Measurements from ENCODE around the gene NAA25.
"Not testable (repeated sequence)": the region's sequence is repeated elsewhere in the genome, so short reads cannot be mapped to it uniquely, and the experiment has no call there.

Gene NAA25

DNA sequence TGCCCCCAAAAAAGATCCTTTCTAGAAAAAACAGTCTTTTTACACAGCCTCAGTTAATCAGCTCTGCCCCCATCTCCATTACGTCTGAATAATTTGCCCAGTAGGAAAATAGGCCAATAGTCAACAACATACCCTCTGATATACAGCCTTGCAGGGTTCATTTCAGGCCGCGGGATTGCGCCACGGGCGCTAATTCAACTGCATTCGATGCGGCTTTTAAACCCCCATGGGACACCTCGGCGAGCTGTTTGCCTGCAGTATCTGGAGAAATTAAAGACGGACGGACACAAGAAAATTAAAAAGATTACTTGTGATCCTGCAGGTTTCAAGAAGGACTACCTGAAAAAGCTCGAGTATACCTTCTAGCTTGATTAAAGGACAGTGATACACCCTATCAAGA, 59.2 kb downstream of the NAA25 start:
- DNase-seq = no peak

DNA sequence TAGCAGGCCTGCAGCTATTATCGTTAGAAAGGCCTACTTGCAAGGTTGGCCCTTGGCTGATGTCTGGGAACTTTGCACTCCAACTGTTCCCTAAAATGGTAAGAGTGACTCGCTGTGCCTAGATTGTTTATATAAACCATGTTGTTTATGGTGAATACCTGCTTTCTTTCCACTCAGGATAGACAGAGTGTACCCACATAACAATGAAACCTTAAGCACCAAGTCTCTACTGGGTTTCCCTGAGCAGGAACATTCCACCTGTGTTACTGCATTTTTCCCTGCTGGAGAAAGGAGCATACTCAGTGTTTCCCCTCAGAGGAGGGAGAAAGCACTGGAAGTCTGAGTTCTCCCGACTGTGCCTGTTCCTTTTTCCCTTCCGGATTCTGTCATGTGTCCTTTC, 62.6 kb downstream of the NAA25 start:
- no peak for DNase-seq

DNA sequence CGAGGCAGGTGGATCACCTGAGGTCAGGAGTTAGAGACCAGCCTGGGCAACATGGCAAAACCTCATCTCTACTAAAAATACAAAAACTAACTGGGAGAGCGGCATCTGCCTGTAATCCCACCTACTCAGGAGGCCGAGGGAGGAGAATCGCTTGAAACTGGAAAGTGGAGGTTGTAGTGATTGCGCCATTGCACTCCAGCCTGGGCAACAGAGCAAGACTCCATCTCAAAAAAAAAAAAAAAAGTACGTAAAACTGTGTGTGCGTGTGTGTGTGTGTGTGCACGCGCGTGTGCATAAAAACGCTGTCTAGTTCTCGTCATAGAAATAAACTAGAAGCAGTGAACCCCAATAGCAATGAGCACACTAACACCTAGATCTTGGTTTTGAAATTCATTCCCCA, 72.0 kb downstream of the NAA25 start:
- DNase-seq = not testable (repeated sequence)

DNA sequence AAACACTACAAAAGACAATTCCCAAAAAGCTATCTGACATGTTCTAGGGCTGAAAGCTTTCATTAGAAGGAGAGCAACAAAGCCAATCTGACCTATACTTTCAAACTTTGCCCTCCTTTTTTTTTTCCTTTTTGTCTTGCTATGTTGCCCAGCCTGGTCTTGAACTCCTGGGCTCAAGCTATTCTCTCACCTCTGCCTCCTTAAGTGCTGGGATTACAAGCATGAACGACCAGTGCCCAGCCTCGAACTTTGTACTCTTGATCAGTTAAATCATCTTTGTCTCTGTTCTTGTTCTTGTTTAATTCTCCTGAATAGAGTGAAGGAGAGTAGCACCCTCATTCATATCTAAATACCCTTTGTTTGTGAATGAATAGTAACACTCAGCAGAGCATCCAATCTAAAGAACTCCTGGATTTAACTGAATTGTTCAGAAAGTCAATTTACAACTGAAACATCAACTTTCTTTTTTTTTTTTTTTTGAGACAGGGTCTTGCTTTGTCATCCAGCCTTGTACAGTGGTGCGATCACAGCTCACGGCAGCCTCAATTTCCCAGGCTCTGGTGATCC, 73.3 kb downstream of the NAA25 start:
- no peak for DNase-seq

DNA sequence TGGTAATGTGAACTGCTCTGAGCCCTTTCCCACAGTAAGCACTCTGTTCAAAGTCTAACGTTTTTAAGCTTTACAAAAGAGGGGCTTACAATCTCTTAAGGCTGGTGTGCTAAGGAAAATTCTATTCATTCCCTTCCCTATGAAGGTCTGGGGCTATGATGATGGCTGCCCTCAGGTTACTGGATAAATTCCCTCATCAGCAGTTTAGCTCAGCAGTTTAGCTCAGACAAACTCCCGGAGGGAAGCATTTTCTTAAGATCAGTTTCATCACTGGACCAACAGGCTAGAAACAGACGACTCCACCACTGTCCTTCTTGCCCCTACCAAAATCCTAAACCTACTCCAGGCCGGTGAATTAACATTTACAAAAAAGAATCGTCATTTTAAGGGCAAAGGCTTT, 76.3 kb downstream of the NAA25 start:
- no peak for DNase-seq

DNA sequence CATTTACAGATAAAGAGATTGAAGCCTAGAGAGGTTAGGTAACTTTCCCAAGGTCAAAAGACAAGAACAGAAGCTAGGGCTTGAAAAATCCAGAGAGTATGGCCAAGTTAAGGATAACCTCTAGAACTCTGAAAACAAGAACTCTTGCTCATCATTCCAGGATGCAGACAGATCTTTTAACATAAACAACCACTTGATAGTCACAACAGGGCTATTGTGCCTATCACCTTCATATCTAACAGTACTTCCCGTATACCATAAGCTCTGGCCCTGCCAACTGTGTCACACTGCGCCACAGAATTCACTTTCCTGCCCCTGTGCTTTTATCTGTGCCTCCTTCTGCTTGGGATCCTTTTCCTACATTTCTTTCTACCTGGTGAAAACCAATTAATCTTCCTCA, 77.1 kb downstream of the NAA25 start:
- no peak for DNase-seq

DNA sequence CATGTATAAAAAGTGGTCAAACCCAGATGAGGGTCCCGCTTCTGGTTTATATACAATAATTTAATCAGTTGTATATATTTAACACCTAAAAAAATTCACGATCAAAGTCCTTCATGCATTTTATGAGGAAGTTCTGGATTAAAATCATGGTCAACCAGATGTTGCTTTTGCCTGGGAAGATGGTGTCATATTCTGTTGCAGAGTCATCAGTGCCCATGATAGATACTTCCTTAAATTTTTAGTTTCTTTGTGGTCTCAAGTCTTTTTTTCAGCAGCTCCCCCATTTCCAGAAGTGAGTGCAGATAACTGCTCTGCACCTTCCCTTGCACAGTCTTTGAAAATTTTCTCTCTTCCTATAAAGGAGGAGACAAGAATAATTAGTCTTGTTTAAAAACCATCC, 79.3 kb downstream of the NAA25 start:
- DNase-seq = no peak

DNA sequence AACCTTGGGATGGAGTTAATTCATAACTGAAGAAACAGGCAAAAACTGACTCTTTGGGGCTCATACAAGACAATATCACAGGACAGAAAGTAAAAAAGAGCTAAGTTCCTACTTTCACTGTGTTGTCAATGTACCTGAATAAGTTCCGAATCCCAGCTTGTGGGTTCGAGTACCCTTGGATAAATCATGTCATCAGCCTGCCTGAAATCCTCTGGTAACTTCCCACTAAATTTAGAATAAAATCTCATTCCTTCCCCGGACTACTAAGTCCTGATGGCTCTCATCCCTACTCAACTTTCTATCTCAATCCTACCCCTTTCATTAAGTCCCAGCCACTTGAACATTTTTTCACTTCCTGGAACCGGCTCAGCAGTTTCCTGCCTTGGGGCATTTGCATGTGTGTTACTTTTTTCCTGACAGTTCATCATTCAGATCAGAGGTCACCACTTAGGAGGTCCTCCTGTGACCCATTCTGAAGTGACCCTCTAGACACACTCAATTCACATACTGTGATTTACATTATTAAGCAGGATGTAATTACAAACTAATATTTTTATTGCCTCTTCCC, 82.7 kb downstream of the NAA25 start:
- peak in 1 of 2 donors; percentile 10 for DNase-seq

DNA sequence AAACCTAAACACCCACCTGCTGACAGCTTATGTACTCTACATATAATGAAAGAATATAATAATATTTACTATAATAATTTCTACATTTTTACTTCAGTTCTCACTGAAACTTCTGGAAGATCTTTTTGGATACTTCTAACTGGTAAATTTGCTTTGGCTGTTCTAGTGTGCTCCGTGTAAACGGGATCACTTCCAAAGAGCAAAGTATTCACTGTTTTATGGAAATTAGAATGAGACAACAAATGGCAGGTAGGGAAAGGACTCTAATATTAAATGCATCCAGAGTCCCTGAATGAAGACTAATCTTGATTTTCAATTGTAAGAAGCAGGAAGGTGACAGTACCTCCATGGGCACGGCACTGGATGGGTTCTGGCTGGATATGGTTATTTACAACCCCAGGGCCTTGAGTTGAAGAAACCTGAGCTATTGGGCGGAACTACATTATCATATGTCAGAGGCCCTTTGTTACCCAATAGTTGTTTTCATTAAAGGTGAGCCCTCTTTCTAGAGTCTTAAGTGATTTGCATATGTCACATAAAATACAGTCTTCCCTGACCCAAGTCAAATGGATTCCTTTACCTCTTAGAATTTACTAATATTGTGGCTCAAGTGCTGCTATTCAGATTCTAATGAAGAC, 84.7 kb downstream of the NAA25 start:
- no peak for DNase-seq

DNA sequence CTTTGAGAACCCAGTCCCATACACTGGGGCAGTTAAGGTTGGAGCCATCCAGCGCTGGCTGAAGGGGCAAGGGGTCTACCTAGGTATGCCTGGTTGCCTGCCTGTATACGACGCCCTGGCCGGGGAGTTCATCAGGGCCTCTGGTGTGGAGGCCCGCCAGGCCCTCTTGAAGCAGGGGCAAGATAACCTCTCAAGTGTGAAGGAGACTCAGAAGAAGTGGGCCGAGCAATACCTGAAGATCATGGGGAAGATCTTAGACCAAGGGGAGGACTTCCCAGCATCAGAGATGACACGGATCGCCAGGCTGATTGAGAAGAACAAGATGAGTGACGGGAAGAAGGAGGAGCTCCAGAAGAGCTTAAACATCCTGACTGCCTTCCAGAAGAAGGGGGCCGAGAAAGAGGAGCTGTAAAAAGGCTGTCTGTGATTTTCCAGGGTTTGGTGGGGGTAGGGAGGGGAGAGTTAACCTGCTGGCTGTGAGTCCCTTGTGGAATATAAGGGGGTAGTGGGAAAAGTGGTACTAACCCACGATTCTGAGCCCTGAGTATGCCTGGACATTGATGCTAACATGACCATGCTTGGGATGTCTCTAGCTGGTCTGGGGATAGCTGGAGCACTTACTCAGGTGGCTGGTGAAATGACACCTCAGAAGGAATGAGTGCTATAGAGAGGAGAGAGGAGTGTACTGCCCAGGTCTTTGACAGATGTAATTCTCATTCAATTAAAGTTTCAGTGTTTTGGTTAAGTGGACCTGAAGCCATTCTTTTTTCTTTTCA, 86.2 kb downstream of the NAA25 start:
- DNase-seq = no peak

DNA sequence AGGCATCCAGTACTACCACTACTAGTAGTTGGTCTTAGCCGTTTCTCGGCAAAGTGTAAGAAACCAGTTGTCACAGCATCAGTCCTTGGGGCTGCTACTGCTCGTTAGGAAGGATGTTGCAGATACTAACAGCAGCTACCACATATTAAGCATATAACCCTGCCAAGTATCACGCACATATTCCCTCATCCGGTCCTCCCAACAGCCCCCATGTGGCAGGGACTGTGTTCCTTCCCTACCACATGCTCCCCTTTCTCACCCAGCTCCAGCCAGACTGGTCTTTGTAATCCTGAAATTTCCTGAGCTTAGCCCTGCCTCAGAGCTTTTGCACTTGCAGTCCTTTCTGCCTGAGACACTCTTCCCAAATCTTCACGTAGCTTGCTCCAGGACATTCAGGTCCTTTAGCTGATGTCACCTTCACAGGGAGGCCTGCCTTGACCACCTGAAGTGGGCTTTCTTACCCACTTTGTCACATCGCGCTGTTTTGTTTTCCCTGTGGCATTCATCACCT, 87.6 kb downstream of the NAA25 start:
- no peak for DNase-seq

DNA sequence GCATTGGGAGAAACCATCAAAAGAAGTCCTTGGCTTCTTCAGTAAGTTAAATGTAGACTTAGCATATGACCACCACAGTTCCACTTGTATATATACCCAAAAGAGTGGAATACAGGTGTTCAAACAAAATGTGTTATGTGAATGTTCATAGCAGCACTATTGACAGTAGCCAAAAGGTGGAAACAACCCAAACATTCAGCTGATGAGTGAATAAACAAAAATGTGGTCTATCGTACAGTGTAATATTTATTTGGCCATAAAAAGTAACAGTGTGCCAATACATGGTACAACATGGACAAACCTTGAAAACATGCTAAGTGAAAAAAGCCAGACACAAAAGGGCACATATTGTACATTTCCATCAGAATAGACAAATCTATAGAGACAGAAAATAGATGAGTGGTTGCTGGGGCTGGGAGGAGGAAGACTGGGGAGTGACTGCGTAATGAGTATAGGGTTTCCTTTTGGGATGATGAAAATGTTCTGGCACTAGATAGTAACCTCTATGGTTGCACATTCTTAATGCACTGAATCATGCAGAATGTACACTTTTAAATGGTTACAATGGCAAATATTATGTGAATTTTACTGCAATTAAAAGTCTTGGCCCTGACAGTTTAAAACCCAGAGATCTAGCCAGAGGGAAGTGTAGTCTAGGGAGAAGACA, 89.9 kb downstream of the NAA25 start:
- DNase-seq = no peak

DNA sequence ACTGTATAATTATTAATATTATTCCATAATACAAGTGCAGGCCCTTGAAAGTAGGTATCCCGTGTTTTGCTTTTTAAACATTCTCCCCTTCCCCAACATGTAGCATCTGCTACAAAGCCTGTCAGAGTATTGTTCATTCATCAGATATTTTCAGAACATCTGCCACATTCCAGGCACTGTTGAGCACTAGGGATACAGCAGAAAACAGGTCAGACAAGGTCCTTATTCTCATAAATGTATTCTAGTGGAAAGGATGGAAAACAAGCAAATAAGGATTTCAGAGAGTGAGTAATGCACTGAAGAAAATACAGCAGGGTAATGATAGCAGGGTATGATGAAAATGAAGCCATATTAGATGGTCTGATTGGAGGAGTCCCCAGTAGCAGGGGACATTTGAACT, 91.5 kb downstream of the NAA25 start:
- no peak for DNase-seq

DNA sequence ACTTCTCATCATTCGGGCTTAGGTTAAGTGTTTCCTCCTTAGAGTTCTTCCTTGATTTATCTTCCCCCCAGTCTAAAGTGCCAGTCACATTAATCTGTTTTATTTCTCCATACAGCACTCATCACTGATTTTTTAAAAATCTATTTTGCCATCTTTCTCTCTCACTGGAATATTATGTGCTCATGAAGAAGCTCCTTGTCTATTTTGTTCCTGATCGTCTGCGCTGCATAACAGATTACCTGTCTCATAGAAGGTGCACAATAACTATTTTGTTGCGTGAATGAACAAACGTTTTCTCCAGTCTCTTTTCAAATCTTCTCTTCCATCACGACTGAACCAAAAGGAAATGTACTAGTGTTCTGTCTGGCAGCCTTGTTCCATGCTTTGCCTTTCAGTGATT, 92.6 kb downstream of the NAA25 start:
- no peak for DNase-seq

DNA sequence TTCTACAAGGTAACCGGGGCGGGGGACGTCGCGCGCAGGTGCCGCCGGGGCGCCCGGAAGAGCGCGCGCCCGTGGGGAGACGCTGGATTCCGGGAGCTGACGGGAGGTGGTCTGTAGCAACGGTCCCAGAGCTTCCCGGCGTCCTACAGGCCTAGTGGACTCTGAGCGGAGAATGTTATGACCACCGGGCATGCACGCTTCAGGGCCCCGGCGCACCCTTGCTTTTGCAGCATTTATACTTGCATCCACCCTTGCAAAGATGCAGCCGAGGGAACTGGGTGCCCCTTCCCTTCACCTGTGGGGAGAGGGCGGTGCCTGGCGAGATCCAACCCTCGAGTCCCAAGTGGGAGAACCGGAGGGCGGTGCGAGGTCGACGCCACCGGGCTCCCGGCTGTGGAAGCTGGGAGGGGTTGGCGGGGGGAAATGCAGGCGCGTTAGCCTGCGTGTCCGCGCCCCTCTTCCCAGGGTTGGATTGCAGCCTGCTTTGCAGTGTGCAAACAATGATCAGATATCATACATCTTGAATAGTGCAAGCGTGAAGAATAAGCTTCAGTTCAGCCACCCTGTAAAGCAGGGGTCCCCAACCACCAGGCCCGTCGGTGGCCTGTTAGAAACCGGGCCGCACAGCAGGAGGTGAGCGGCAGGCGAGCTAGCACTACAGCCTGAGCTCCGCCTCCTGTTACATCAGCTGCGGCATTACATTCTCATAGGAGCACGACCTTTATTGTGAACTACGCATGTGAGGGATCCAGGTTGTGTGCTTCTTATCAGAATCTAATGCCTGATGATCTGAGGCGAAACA, 94.8 kb downstream of the NAA25 start:
- peak; percentile 72 to 76 for DNase-seq

DNA sequence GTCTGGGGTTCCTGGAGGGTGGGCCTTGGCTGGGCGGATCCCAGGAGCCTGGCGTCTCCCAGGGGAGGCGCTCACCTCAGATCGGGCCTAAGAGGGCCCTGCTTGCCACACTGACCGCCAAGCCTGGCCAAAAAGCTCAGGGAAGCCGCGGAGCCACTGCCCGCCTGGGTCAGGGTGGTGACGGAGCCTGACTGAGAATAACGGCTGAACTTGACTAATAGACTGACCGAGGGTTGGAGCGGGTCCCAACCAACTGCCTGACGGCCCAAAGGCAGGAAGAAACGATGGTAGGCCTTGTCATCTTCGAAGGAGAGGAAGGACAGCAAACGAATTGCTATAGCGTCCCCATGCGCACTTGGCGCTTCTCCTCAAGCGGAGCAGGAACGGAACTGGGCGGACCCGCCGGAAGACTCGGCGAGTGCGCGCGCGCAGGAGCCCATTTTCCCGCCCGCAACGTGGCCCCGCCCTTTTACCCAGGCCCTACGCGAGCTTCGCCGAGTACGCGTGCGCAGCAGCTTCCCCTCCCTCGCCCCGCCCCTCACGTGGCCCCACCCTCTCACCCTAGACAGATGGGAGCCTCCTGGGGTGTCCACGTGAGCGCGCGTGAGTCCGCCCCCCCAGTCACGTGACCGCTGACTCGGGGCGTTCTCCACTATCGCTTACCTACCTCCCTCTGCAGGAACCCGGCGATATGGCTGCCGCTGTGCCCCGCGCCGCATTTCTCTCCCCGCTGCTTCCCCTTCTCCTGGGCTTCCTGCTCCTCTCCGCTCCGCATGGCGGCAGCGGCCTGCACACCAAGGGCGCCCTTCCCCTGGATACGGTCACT, 95.6 kb downstream of the NAA25 start, which contains the start of the genes ERP29 and TMEM116:
ERP29 (plus strand) TSS at position 652 of the 826 bp plus-strand sequence; CDS start at position 692, 40 bp downstream.
TMEM116 (minus strand) TSS at position 391 of the 826 bp plus-strand sequence. CDS start 7,895 bp downstream, outside the sequence.
- DNase-seq = peak; percentile 99 to 100

DNA sequence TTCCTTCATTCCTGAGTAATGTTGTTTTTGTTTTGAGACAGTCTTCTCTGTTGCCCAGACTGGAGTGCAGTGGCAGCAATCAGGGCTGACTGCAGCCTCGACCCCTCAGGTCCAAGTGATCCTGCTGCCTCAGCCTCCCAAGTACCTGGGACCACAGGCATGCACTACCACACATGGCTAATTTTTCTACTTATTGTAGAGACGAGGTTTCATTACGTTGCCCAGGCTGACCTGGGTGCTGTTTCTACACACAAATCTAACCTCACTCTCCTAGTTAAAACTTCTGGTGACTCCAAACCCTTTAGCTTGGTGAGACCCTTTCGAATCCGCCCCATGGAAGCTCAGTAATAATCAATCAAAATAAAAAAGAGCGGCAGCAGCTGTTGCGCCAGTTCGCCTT, 96.9 kb downstream of the NAA25 start:
- DNase-seq = no peak

DNA sequence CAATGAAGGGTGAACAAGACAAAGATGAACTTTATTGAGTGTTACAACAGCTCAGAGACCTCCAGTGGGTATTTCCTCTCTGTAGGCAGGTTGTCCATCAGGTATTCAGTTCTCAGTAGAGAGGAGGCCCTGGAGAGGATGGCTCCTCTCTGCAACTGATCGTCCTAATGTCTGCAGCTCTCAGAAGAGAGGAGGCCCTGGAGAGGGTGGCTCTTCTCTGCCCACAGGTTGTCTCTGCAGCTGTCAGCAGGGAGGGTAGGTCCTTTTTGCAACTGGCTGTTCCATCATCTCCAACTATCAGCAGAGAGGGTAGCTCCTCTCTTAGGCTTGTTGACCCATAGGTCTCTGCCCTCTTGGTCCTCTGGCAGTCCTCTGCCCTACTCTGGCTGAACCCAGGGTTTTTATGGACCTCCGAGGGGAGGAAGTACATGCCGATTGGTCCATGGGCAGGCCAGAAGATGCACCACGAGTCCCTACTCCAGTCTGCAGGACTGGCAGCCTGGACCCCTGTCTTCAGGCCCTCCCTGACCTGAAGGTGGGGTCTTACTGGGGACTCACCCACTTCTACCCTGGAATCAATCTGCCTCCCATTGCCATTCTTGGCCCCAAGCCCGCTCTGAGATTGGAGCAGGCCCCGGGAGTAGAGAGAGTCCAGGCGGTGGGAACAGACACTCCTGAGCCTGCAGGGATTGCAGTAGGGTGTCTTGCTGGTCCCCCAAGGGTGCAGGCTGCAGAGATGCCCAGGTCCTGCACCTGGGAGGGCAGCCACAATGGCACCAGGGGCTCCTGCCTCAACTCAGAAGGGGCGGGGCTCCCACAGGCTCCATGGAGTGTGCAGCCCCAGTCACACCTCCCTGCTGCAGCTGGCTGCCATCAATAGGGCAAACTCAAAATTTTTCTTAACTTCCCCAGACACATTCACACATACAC, 97.9 kb downstream of the NAA25 start:
- DNase-seq = no peak

DNA sequence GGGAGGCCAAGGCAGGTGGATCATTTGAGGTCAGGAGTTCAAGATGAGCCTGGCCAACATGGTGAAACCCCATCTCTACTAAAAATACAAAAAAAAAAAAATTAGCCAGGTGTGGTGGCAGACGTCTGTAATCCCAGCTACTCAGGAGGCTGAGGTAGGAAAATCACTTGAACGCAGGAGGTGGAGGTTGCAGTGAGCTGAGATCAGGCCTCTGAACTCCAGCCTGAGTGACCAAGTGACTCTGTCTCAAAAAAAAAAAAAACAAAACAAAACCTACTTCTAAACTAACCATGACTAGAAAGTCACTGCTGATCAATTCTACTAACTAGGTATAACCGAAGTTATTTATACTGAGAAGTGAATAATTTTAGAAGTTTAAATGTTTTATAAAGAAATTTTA, 99.0 kb downstream of the NAA25 start:
- not testable (repeated sequence) for DNase-seq

DNA sequence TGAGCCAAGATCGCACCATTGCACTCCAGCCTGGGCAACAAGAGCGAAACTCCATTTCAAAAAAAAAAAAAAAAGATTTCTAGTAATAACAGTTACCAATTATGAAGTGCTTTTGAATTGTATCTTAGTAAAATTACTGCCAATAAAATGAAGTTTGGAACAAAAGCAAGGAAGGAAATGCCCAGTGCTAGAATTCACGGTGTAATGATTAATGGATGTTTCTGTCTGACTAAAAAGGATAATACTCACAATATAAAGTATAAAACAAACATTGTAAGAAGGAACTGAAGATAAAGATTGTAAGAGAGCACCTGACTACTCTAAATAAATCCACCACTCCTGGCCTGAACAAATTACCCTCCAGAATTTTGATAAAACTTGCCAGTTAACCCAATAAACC, 99.7 kb downstream of the NAA25 start:
- DNase-seq = no peak

All from CD4-positive, alpha-beta T cell treated with Interleukin-1 beta for 1 hour (primary cell).